ENCODE results near the gene RAD52. TPM values are rescaled to one million over a fixed set of nuclear protein-coding genes. Genes with fewer than 3 reads are reported as not detected.
A peak's percentile ranks its signal among the peaks of the same experiment; 100 is the strongest.

The RAD52 gene
- total RNA-seq, 3 donors from 2014 or later (not counting 1 experiment from before 2014, with no cell fraction given) = 9.4 to 15.5 (median 13.7) TPM

GRCh38 chr12:886206-886605 is 63.3 kb downstream of the RAD52 start:
- intact Hi-C loops (cut with micrococcal nuclease) = no loop called here
- no peak overlapping the region for H3K27ac Mint-ChIP-seq

DNA sequence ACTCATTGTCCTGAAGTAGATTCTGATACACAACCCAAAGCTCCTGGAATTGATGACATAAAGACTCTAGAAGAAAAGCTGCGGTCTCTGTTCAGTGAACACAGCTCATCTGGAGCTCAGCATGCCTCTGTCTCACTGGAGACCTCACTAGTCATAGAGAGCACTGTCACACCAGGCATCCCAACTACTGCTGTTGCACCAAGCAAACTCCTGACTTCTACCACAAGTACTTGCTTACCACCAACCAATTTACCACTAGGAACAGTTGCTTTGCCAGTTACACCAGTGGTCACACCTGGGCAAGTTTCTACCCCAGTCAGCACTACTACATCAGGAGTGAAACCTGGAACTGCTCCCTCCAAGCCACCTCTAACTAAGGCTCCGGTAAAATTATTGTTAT is 63.8 kb downstream of the RAD52 start:
- Histone ChIP-seq H3K4me3 (ENCODE audit: low read length) (no peak overlapping the region), H3K27me3 (ENCODE audit: control insufficient read depth, insufficient read depth, low read length) (no peaks in the 10 kb centered on the region), H3K9me3 (ENCODE audit: control insufficient read depth, insufficient read depth, low read length) (no peaks in the 10 kb centered on the region), H3K4me1 (ENCODE audit: control insufficient read depth, insufficient read depth, low read length) (no peaks in the 10 kb centered on the region), H3K27ac (ENCODE audit: low read length) (no peak overlapping the region), H3K36me3 (ENCODE audit: control insufficient read depth, insufficient read depth, low read length) (peaks cover 95% of the 10 kb centered on the region)
- intact Hi-C loops (cut with micrococcal nuclease) = no loop called here
- H3K9me3 Mint-ChIP-seq = no peaks in the 10 kb centered on the region
- no peak for DNase-seq
- TF ChIP-seq, protein P1, sequence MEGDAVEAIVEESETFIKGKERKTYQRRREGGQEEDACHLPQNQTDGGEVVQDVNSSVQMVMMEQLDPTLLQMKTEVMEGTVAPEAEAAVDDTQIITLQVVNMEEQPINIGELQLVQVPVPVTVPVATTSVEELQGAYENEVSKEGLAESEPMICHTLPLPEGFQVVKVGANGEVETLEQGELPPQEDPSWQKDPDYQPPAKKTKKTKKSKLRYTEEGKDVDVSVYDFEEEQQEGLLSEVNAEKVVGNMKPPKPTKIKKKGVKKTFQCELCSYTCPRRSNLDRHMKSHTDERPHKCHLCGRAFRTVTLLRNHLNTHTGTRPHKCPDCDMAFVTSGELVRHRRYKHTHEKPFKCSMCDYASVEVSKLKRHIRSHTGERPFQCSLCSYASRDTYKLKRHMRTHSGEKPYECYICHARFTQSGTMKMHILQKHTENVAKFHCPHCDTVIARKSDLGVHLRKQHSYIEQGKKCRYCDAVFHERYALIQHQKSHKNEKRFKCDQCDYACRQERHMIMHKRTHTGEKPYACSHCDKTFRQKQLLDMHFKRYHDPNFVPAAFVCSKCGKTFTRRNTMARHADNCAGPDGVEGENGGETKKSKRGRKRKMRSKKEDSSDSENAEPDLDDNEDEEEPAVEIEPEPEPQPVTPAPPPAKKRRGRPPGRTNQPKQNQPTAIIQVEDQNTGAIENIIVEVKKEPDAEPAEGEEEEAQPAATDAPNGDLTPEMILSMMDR (IDR thresholded peaks at IDR 0.05) = no peak
- H3K4me3 Mint-ChIP-seq = no peak overlapping the region
- H3K27me3 Mint-ChIP-seq (ENCODE audit: low read depth in 2 of 2) = no peaks in the 10 kb centered on the region
- peak overlapping the region in 1 of 2 donors; percentile 52 for H3K27ac Mint-ChIP-seq
- H3K4me1 Mint-ChIP-seq = peaks cover 0 to 4% of the 10 kb centered on the region in 2 donors
- WGBS (ENCODE audit: insufficient coverage) = 97% methylated on average over 1 of the region's 2 CpGs
- no peak for ATAC-seq
- peaks cover 20% of the 10 kb centered on the region for H3K36me3 Mint-ChIP-seq

More at GRCh38 chr12:886206-886605, 63.3 kb downstream of the RAD52 start:
- no peak overlapping the region for H3K4me3 Mint-ChIP-seq
- no peak for ATAC-seq
- no peaks in the 10 kb centered on the region for H3K27me3 Mint-ChIP-seq (ENCODE audit: low read depth in 2 of 2)
- Histone ChIP-seq H3K9me3 (ENCODE audit: control insufficient read depth, insufficient read depth, low read length) (no peaks in the 10 kb centered on the region), H3K4me3 (ENCODE audit: low read length) (no peak overlapping the region), H3K27me3 (ENCODE audit: control insufficient read depth, insufficient read depth, low read length) (no peaks in the 10 kb centered on the region), H3K27ac (ENCODE audit: low read length) (no peak overlapping the region), H3K36me3 (ENCODE audit: control insufficient read depth, insufficient read depth, low read length) (peaks cover 94% of the 10 kb centered on the region), H3K4me1 (ENCODE audit: control insufficient read depth, insufficient read depth, low read length) (no peaks in the 10 kb centered on the region)
- TF ChIP-seq, protein P1 (IDR thresholded peaks at IDR 0.05) = no peak
- WGBS (ENCODE audit: insufficient coverage) = 97% methylated on average over 2 of the region's 2 CpGs
- H3K9me3 Mint-ChIP-seq = no peaks in the 10 kb centered on the region
- H3K4me1 Mint-ChIP-seq = peaks cover 0 to 4% of the 10 kb centered on the region in 2 donors
- no peak for DNase-seq
- peaks cover 20% of the 10 kb centered on the region for H3K36me3 Mint-ChIP-seq

GRCh38 chr12:884746-885414 is 64.6 kb downstream of the RAD52 start:
- intact Hi-C loops (cut with micrococcal nuclease) = no loop called here
- no peak overlapping the region for H3K4me3 ChIP-seq (ENCODE audit: low read length)
- TF ChIP-seq, protein P1 (IDR thresholded peaks at IDR 0.05) = no peak
- no peaks in the 10 kb centered on the region for H3K27me3 ChIP-seq (ENCODE audit: control insufficient read depth, insufficient read depth, low read length)
- ATAC-seq (no peak), DNase-seq (no peak)
- H3K4me1 ChIP-seq (ENCODE audit: control insufficient read depth, insufficient read depth, low read length) = no peaks in the 10 kb centered on the region
- no peaks in the 10 kb centered on the region for H3K27me3 Mint-ChIP-seq (ENCODE audit: low read depth in 2 of 2)
- peak overlapping the region in 1 of 2 donors; percentile 52 for H3K27ac Mint-ChIP-seq
- no peaks in the 10 kb centered on the region for H3K9me3 Mint-ChIP-seq
- WGBS (ENCODE audit: insufficient coverage) = 96% methylated on average over 5 of the region's 5 CpGs
- peaks cover 93% of the 10 kb centered on the region for H3K36me3 ChIP-seq (ENCODE audit: control insufficient read depth, insufficient read depth, low read length)
- no peaks in the 10 kb centered on the region for H3K9me3 ChIP-seq (ENCODE audit: control insufficient read depth, insufficient read depth, low read length)
- peaks cover 0 to 4% of the 10 kb centered on the region in 2 donors for H3K4me1 Mint-ChIP-seq
- peaks cover 21% of the 10 kb centered on the region for H3K36me3 Mint-ChIP-seq
- H3K27ac ChIP-seq (ENCODE audit: low read length) = no peak overlapping the region
- H3K4me3 Mint-ChIP-seq = no peak overlapping the region

DNA sequence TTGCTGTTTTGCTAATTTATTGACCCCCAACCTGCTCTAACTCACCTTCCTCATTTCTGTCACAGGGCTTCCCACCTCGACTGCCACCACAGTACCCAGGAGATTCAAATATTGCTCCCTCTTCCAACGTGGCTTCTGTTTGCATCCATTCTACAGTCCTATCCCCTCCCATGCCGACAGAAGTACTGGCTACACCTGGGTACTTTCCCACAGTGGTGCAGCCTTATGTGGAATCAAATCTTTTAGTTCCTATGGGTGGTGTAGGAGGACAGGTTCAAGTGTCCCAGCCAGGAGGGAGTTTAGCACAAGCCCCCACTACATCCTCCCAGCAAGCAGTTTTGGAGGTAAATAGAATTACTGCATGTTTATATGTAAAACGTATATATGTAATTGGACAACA is 68.8 kb downstream of the RAD52 start:
- H3K4me3 Mint-ChIP-seq = no peak overlapping the region
- H3K36me3 ChIP-seq (ENCODE audit: control insufficient read depth, insufficient read depth, low read length) = peaks cover 72% of the 10 kb centered on the region
- H3K27me3 ChIP-seq (ENCODE audit: control insufficient read depth, insufficient read depth, low read length) = no peaks in the 10 kb centered on the region
- H3K36me3 Mint-ChIP-seq = peaks cover 26% of the 10 kb centered on the region
- no peak overlapping the region for H3K4me3 ChIP-seq (ENCODE audit: low read length)
- H3K4me1 ChIP-seq (ENCODE audit: control insufficient read depth, insufficient read depth, low read length) = no peaks in the 10 kb centered on the region
- no peak for ATAC-seq
- WGBS (ENCODE audit: insufficient coverage) = 93% methylated on average over 4 of the region's 4 CpGs
- H3K4me1 Mint-ChIP-seq = peaks cover 0 to 3% of the 10 kb centered on the region in 2 donors
- TF ChIP-seq, protein P1 (IDR thresholded peaks at IDR 0.05) = no peak
- H3K27ac ChIP-seq (ENCODE audit: low read length) = no peak overlapping the region
- no peak for DNase-seq
- H3K27ac Mint-ChIP-seq = no peak overlapping the region
- intact Hi-C loops (cut with micrococcal nuclease) = no loop called here
- H3K9me3 Mint-ChIP-seq = no peaks in the 10 kb centered on the region
- H3K9me3 ChIP-seq (ENCODE audit: control insufficient read depth, insufficient read depth, low read length) = no peaks in the 10 kb centered on the region
- H3K27me3 Mint-ChIP-seq (ENCODE audit: low read depth in 2 of 2) = no peaks in the 10 kb centered on the region
